ENCODE measurements around the gene FAM210B. TPM values are rescaled to one million over a fixed set of nuclear protein-coding genes. Genes with fewer than 3 reads are reported as not detected.

FAM210B gene
- total and polyA plus RNA-seq, 9 donors: 61.5 to 148 (median 120) TPM

GRCh38 chr20:56342783-56343182 lies 16.0 kb upstream of the FAM210B start:
- Histone ChIP-seq H3K4me3 (no peak overlapping the region), H3K27ac (no peak overlapping the region), H3K36me3 (no peaks in the 10 kb centered on the region), H3K4me1 (ENCODE audit: insufficient read depth) (no peaks in the 10 kb centered on the region), H3K27me3 (no peaks in the 10 kb centered on the region), H3K9me3 (no peaks in the 10 kb centered on the region)
- no peak for TF ChIP-seq POLR2A (IDR thresholded peaks at IDR 0.05)
- TF ChIP-seq EP300 (IDR thresholded peaks at IDR 0.05): no peak
- no peak for TF ChIP-seq CTCF (IDR thresholded peaks at IDR 0.05)
- WGBS, 3 donors: 72 to 89% (median 79%) methylated on average over 3 of the region's 3 CpGs
- DNase-seq: no peak
- intact Hi-C loops (cut with DNase I): no loop called here

DNA sequence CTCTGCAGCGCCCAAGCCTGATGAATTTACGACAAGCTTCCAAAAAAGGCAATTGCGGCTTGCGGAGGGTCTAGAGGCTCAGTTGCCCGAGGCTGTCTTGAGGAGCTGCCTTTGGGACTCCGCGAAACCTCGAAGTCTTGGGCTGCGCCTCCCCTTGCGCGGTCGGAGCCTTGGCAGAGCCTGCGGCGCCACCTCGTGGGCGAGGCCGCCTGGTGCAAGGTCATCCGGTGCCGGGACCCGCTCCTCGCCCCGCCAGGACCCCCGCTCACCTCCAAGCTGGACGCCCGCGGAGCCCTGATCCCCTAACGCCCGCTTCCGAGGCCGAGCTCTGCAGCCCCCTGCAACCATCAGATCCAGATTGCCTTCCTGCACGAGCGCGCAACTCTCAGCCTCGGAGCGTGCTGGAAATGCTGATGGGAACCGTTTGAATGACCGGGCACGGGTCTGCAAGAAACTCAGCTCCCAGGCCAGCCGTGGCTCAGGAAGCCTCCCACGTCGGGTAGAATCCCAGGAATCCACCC lies 14.9 kb upstream of the FAM210B start:
- H3K9me3 ChIP-seq: no peaks in the 10 kb centered on the region
- DNase-seq: peak; percentile 33 to 74 (median 48)
- no peak for TF ChIP-seq EP300 (IDR thresholded peaks at IDR 0.05)
- peak; percentile 15 to 66 (median 30) for TF ChIP-seq CTCF (IDR thresholded peaks at IDR 0.05)
- no peak overlapping the region for H3K27ac ChIP-seq
- intact Hi-C loops (cut with DNase I): no loop called here
- no peaks in the 10 kb centered on the region for H3K27me3 ChIP-seq
- H3K36me3 ChIP-seq: no peaks in the 10 kb centered on the region
- no peak overlapping the region for H3K4me3 ChIP-seq
- WGBS, 3 donors: 1 to 2% (median 2%) methylated on average over 37 to 41 of the region's 41 CpGs
- H3K4me1 ChIP-seq (ENCODE audit: insufficient read depth): peaks cover 1% of the 10 kb centered on the region

DNA sequence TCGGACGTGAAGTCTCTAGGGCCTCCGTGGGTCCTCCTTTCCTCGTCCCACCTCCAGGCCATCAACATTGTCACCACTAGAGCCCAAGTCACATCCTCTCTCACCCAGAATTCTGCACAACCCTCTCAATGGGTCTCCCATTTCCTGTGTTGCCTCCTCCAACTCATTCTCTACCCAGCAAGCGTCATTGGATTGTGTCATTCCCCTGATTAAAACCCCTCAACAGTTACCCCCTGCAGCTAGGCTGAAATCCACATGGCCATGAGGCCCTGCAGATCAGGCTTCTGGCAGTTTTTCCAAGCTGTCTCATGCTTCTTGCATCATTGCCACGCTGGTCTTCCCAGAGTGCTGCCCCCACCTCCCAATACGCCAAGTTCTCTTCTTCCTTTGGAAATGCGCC lies 12.9 kb upstream of the FAM210B start:
- Histone ChIP-seq H3K4me3 (no peak overlapping the region), H3K27ac (no peak overlapping the region), H3K27me3 (no peaks in the 10 kb centered on the region), H3K4me1 (ENCODE audit: insufficient read depth) (peaks cover 1% of the 10 kb centered on the region), H3K36me3 (no peaks in the 10 kb centered on the region), H3K9me3 (no peaks in the 10 kb centered on the region)
- TF ChIP-seq EP300 (IDR thresholded peaks at IDR 0.05) (no peak), POLR2A (IDR thresholded peaks at IDR 0.05) (no peak), CTCF (IDR thresholded peaks at IDR 0.05) (no peak)
- no peak for DNase-seq
- WGBS, 3 donors: 89 to 92% (median 91%) methylated on average over 8 of the region's 8 CpGs
- intact Hi-C loops (cut with DNase I): no loop called here

GRCh38 chr20:56347628-56348304 lies 11.0 kb upstream of the FAM210B start:
- intact Hi-C loops (cut with DNase I): no loop called here
- Histone ChIP-seq H3K9me3 (no peaks in the 10 kb centered on the region), H3K4me1 (ENCODE audit: insufficient read depth) (peaks cover 1% of the 10 kb centered on the region), H3K4me3 (no peak overlapping the region), H3K36me3 (no peaks in the 10 kb centered on the region), H3K27me3 (no peaks in the 10 kb centered on the region), H3K27ac (no peak overlapping the region)
- 59 to 68% (median 60%) methylated on average over 13 of the region's 13 CpGs for whole genome bisulfite sequencing, 3 donors
- no peak for DNase-seq
- TF ChIP-seq CTCF (IDR thresholded peaks at IDR 0.05): no peak
- no peak for TF ChIP-seq POLR2A (IDR thresholded peaks at IDR 0.05)
- no peak for TF ChIP-seq EP300 (IDR thresholded peaks at IDR 0.05)

Data from ovary (tissue), 9 donors.